ENCODE data around the gene SLC29A1. TPM values are rescaled to one million over a fixed set of nuclear protein-coding genes. Genes with fewer than 3 reads are reported as not detected.

The SLC29A1 gene
- total and polyA plus RNA-seq, 5 donors = 63.2 to 177 (median 138) TPM

DNA sequence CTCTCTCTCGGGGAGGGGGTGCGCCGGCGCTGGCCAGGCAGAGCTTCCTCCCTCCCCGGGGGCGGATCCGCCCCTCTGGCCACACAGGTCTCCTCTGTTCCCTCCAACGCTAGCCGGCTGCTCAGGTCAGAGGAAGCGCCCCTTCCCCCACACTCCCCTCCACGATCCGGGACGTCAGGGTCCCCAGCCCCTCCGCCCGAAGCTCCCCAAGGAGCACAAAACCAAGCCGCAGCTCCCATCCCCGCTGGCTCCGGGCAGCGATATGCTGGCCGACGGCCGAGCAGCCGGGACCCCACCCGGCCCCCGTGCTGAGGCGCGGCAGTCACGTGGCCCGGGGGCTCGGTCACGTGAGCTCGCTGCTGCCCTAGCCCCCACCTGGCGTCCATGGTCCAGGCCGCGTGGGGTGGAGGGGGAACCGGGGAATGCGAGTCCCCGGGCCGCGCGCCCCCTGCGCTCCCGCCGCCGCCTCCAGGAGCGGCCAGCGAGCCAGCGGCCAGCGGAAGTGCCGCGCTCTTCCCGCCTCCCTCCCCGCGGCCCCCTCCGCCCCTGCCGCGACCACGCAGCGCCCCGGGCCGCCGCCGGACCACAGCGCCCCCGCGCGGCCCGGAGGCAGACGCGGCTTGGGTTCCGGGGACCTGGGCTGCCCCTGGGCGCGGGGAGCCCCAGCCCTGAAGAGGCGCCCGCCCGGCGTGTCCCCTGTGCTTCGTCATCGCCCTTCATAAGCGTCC is 33.8 kb downstream of the SLC29A1 start, which contains the start of gene SLC35B2:
Gene SLC35B2, minus strand, starts transcription at position 504 of the 728 bp plus-strand sequence. Its CDS starts 118 bp downstream, at position 386.
- Histone ChIP-seq H3K4me3 (ENCODE audit: low read length) (peak within 1 kb of the TSS; percentile 71), H3K9me3 (ENCODE audit: control insufficient read depth, low read length) (no peaks in the 10 kb centered on the region), H3K4me1 (ENCODE audit: control insufficient read depth, insufficient read depth, low read length) (peaks cover 7% of the 10 kb centered on the region), H3K27ac (ENCODE audit: low read length) (peak within 1 kb of the TSS; percentile 71), H3K27me3 (ENCODE audit: control insufficient read depth, insufficient read depth) (no peaks in the 10 kb centered on the region)
- ATAC-seq = peak; percentile 70 to 76
- peak; percentile 80 to 91 (median 88) for DNase-seq
- intact Hi-C loops (cut with DNase I) = no loop called here
- under 1% methylated on average over 80 of the region's 80 CpGs for WGBS

DNA sequence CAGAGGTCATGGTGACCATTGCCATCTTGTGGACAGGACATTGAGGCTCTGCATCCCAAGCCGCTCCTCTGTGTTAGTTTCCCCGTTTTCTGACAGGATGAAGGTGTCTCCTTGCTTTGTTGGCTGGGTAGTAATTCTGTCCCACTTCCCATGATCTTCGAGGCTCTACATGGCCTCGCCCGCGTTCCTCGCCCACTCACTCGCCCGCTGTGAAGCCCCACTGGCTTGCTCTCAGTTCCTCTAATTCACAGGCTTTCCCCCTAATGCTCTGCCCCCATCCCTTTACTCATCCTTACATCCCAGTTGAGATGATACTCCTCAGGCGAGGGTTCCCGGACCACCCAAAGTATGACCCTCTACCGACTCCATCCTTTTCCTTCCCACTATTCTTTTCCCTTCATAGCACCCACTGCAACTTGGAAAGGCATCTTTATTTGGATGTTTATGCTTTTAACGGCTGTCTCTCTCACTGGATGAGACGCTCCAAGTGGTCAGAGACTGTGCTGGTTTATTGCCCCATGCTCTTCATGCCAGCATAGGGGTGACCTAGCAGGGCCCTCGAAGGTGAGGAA is 34.4 kb downstream of the SLC29A1 start:
- intact Hi-C loops (cut with DNase I) = no loop called here
- H3K4me1 ChIP-seq (ENCODE audit: control insufficient read depth, insufficient read depth, low read length) = peaks cover 7% of the 10 kb centered on the region
- no peak for ATAC-seq
- peak overlapping the region; percentile 71 for H3K4me3 ChIP-seq (ENCODE audit: low read length)
- peak in 1 of 3 donors; percentile 64 for DNase-seq
- H3K27ac ChIP-seq (ENCODE audit: low read length) = peak overlapping the region; percentile 65
- no peaks in the 10 kb centered on the region for H3K27me3 ChIP-seq (ENCODE audit: control insufficient read depth, insufficient read depth)
- 26% methylated on average over 15 of the region's 15 CpGs for WGBS
- no peaks in the 10 kb centered on the region for H3K9me3 ChIP-seq (ENCODE audit: control insufficient read depth, low read length)

DNA sequence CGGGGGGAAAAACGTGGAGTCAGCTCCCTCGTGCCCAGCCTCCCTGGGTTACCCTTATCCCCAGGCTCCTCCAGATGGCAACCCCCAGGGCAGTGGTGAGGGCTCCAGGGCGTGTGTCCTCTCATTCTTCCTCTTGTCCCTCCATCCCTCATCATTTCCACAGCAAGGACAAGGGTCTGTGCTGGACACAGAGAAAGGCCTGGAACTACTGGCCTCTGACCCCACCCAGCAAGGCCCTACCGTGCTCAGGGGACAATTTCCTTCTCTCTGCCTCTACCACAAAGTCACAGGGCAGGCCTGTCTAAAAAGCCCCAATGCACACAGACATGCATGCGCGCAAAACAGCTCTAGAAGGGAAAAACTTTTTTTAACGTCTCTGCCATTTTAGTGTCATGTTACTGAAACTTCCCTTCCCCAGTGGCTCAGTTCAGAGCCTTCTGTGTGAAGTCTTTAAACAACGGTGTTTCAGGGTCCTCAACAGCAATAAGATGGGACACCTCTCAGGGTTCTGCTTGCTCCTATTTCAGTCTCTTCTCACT is 35.0 kb downstream of the SLC29A1 start:
- peaks cover 11% of the 10 kb centered on the region for H3K4me1 ChIP-seq (ENCODE audit: control insufficient read depth, insufficient read depth, low read length)
- no peaks in the 10 kb centered on the region for H3K9me3 ChIP-seq (ENCODE audit: control insufficient read depth, low read length)
- no peaks in the 10 kb centered on the region for H3K27me3 ChIP-seq (ENCODE audit: control insufficient read depth, insufficient read depth)
- no peak overlapping the region for H3K27ac ChIP-seq (ENCODE audit: low read length)
- no peak overlapping the region for H3K4me3 ChIP-seq (ENCODE audit: low read length)
- intact Hi-C loops (cut with DNase I) = no loop called here
- no peak for DNase-seq
- ATAC-seq = no peak
- WGBS = 87% methylated on average over 9 of the region's 9 CpGs

DNA sequence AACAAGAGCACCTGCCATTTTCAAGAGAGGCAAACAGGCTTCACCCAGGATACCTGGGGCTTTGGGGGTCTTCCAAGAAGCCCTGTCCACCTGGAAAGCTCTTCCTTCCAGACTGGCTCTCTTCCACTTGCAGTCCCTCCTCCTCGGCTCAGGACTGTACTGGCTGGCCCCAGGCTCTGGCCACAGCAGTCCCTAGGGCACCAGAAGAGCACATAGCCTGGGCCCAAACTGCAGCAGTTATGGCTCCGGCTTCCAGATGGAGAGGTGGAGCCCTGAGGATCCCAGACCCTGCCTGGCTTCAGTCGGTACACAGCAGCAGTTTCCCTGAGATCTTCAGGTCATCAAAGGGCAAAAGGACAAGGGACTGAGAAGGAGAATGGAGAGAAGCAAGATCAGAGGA is 35.5 kb downstream of the SLC29A1 start:
- no peaks in the 10 kb centered on the region for H3K9me3 ChIP-seq (ENCODE audit: control insufficient read depth, low read length)
- ATAC-seq = no peak
- intact Hi-C loops (cut with DNase I) = no loop called here
- H3K4me1 ChIP-seq (ENCODE audit: control insufficient read depth, insufficient read depth, low read length) = peaks cover 16% of the 10 kb centered on the region
- H3K27me3 ChIP-seq (ENCODE audit: control insufficient read depth, insufficient read depth) = no peaks in the 10 kb centered on the region
- H3K27ac ChIP-seq (ENCODE audit: low read length) = no peak overlapping the region
- 93% methylated on average over 3 of the region's 3 CpGs for WGBS
- DNase-seq = no peak
- no peak overlapping the region for H3K4me3 ChIP-seq (ENCODE audit: low read length)

DNA sequence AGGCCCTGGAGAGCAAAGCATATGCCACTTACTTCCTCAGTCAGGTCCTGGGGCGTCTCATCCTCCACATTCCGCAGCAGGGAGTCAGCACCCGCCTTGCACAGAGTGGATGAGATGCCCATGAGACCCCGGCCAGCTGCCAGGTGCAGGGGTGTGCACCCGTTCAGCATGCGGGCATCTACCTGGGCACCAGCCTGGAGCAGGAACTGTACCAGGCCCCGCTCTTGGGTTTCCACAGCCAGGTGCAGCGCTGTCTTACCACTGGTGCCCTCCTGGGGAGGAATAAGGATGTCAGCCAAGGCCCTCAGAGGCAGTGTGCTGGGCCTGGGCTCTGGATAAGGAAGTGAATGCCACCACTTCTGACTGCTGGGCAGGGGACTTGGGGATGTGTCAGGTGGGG is 36.6 kb downstream of the SLC29A1 start:
- no peaks in the 10 kb centered on the region for H3K27me3 ChIP-seq (ENCODE audit: control insufficient read depth, insufficient read depth)
- no peaks in the 10 kb centered on the region for H3K9me3 ChIP-seq (ENCODE audit: control insufficient read depth, low read length)
- DNase-seq (no peak), ATAC-seq (no peak)
- no peak overlapping the region for H3K27ac ChIP-seq (ENCODE audit: low read length)
- H3K4me1 ChIP-seq (ENCODE audit: control insufficient read depth, insufficient read depth, low read length) = peaks cover 21% of the 10 kb centered on the region
- intact Hi-C loops (cut with DNase I) = no loop called here
- no peak overlapping the region for H3K4me3 ChIP-seq (ENCODE audit: low read length)
- 93% methylated on average over 8 of the region's 8 CpGs for whole genome bisulfite sequencing

DNA sequence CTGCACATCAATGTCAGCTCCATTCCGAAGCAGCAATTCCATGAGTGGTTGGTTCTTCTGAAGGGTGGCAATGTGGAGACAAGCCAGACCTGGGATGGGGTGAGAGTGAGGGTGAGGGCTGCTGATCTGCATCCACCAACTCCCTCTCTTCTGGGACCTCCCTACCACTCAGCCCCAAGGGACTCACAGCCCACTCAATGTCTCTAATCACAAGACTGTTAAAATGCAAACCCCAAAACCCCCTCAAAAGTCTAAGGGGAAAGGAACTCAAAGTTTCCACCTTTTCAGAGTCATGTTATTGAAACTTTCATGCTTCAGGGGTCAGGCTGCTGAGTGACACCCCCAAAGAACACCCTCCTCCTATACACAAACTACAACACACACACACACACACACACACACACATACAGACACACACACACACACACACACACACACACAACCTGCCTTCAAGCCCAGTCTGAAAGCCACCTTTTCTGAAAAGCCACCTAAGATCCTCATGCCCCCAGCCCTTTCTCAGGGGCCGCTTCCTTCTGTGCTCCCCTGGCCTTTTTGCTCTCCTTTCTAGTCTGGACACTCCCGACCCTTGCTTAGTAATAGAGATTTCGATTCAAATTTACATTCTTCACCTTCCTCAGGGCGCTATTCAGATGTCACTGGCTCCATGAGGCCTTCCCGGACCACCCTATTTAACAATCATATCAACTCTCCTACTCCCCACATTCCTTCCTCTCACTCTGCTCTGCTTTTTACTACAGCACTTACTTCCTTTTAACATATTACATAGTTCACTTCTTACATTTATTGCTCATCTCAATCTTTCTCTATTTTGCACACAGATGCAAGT is 37.3 kb downstream of the SLC29A1 start:
- WGBS = 92% methylated on average over 6 of the region's 6 CpGs
- Histone ChIP-seq H3K4me1 (ENCODE audit: control insufficient read depth, insufficient read depth, low read length) (peaks cover 21% of the 10 kb centered on the region), H3K27ac (ENCODE audit: low read length) (no peak overlapping the region), H3K9me3 (ENCODE audit: control insufficient read depth, low read length) (no peaks in the 10 kb centered on the region), H3K27me3 (ENCODE audit: control insufficient read depth, insufficient read depth) (no peaks in the 10 kb centered on the region), H3K4me3 (ENCODE audit: low read length) (no peak overlapping the region)
- ATAC-seq = no peak
- no peak for DNase-seq
- intact Hi-C loops (cut with DNase I) = no loop called here

DNA sequence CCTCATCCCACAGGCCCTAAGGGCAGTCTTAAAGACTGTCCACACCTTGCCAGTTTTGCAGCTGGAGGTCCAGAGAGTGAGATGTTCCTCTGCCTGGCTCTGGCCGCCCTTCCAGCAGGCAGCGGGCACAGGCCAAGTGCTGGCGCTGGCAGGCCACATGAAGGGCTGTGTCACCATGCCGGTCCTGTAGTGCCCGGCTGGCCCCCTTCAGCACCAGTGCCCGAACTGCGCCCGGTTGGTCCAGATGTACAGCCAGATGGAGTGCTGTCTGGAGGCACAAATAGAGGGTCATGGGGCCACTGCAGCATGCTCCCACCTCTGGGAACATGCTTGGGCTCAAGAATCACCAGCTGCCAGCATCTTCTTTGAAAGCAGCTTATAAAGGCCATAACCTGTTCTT is 38.2 kb downstream of the SLC29A1 start:
- intact Hi-C loops (cut with DNase I) = no loop called here
- 96% methylated on average over 8 of the region's 8 CpGs for WGBS

DNA sequence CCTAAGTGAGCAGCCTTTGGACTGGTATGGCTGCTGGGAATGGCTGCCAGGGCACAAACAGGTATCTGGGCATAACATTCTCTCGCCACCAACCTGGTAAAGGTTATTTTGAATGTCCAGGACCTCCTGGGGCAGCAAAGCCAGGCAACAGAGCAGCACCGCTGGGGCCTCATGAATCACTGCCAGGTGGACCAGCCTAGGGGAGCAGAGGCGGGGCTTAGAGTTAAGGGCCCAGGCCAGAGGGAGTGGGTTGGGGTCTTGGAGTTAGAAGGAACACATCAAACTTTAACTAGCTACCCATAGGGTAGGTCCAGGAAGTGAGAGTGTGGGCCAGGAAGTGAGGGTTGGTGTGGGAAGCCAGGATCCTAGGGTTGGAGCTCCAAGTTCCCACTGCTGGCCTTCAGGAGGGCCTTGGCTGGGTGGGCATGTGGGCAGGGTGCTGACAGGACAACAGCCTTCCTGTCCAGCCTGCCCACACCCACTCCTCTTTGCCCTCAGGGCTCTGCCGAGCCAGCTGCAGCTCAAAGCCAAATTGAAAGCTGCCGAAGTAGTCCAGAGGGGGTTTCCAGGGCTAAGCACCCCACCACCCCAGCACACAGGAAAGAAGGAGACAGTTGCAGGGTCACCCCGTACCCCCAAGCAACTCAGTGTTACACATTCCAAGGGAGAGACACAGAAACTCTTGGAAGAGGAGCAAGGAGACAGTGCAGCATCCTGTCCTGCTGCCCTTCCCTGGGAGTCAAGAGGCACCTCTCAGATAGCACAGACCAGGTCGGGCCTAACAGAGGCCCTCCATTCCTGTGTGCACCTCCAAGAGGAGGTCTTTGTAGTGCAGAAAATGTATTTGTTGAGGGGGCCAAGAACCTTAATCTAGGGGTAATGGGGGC is 39.3 kb downstream of the SLC29A1 start:
- Histone ChIP-seq H3K27me3 (ENCODE audit: control insufficient read depth, insufficient read depth) (no peaks in the 10 kb centered on the region), H3K27ac (ENCODE audit: low read length) (no peak overlapping the region), H3K4me3 (ENCODE audit: low read length) (no peak overlapping the region), H3K4me1 (ENCODE audit: control insufficient read depth, insufficient read depth, low read length) (peaks cover 17% of the 10 kb centered on the region), H3K9me3 (ENCODE audit: control insufficient read depth, low read length) (no peaks in the 10 kb centered on the region)
- DNase-seq = no peak
- intact Hi-C loops (cut with DNase I) = no loop called here
- no peak for ATAC-seq
- WGBS = 63% methylated on average over 7 of the region's 7 CpGs

More for the DNA sequence above, 38.2 kb downstream of the SLC29A1 start:
- Histone ChIP-seq H3K4me1 (ENCODE audit: control insufficient read depth, insufficient read depth, low read length) (peaks cover 18% of the 10 kb centered on the region), H3K4me3 (ENCODE audit: low read length) (no peak overlapping the region), H3K9me3 (ENCODE audit: control insufficient read depth, low read length) (no peaks in the 10 kb centered on the region), H3K27me3 (ENCODE audit: control insufficient read depth, insufficient read depth) (no peaks in the 10 kb centered on the region), H3K27ac (ENCODE audit: low read length) (no peak overlapping the region)
- ATAC-seq = no peak
- DNase-seq = no peak

DNA sequence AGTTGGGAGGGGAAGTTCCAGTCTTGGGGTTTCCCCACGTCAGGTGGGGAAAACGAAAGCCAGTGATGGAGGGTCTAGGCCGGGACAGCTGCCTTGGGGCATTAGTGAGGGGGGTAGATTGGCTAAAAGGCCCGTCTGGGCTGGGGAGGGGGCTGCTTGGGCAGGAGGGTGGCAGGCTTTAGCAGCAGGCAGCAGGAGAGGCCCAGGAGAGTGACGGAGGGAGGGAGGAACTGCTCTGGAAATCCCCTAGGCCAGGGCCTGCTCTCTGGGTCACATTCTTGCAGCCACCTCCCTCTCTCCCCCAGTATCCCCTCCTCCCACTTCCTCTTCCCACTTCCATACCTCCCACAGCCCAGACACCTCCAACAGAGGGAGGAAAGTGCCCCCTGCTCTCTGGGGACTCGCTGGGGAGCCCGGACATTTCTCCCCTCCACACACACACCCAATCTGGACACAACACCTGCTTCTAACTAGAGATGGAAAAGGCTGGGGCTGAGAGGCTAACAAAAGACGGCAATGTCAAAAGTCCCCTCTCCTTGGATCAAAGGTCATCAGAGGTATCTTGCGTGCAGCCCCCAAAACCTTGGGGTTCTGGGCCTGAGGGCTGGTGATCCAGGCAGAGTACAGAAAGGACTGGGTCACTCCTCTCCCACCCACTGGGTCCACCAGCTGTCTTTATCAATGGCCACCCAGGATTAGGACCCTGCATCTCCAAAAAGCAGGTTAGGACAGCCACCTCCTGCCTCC is 40.1 kb downstream of the SLC29A1 start:
- Histone ChIP-seq H3K4me1 (ENCODE audit: control insufficient read depth, insufficient read depth, low read length) (peaks cover 14% of the 10 kb centered on the region), H3K27me3 (ENCODE audit: control insufficient read depth, insufficient read depth) (no peaks in the 10 kb centered on the region), H3K9me3 (ENCODE audit: control insufficient read depth, low read length) (no peaks in the 10 kb centered on the region), H3K4me3 (ENCODE audit: low read length) (peak overlapping the region; percentile 52), H3K27ac (ENCODE audit: low read length) (no peak overlapping the region)
- DNase-seq = no peak
- WGBS = 43% methylated on average over 9 of the region's 9 CpGs
- intact Hi-C loops (cut with DNase I) = no loop called here
- ATAC-seq = no peak

All from right cardiac atrium (tissue), 5 donors.